Measurements from ENCODE around the gene SIGLEC5. TPM values are rescaled to one million over a fixed set of nuclear protein-coding genes. Genes with fewer than 3 reads are reported as not detected.

Gene SIGLEC5
- total RNA-seq, 1 experiment from 2014 or later: not detected

DNA sequence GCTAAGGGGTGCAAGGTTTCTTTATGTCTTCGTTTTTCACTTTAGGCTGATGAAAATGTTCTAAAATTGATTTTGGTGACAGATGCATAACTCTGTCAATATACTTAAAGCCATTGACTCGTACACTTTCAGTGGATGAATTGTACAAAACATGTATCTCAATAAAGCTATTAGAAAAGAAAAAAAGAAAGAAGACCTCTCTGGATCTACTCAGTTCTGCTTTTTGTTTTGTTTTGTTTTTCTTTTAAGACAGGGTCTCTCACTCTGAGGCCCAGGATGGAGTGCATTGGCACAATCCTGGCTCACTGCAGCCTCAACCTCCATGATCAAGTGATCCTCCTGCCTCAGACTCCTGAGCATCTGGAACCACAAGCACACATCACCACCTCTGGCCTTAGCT lies 3.5 kb downstream of the SIGLEC5 start:
- no peaks in the 10 kb centered on the region for H3K9me2 ChIP-seq (ENCODE audit: insufficient read depth)
- no peak overlapping the region for H3K27ac ChIP-seq
- H3K4me3 ChIP-seq: no peak overlapping the region
- intact Hi-C loops (cut with micrococcal nuclease; ENCODE audit: unreplicated experiment): no loop called here
- no peak overlapping the region for H2AFZ ChIP-seq
- no peaks in the 10 kb centered on the region for H3K79me2 ChIP-seq (ENCODE audit: low read depth)
- ChIA-PET POLR2A (ENCODE audit: unreplicated experiment) (no interaction called here), CTCF (no interaction called here)
- BruUV-seq (replicated peaks): no TSS peak
- H3K9me3 ChIP-seq (ENCODE audit: insufficient read depth, low read depth): peaks cover 2% of the 10 kb centered on the region
- no peak overlapping the region for H3K4me2 ChIP-seq
- H3F3A ChIP-seq (ENCODE audit: insufficient read depth, low read depth): no peaks in the 10 kb centered on the region
- no peak for TF ChIP-seq EZH2 (IDR thresholded peaks at IDR 0.05; ENCODE audit: low read depth)
- TF ChIP-seq CTCF (conservative IDR thresholded peaks at IDR 0.05): no peak
- H4K20me1 ChIP-seq (ENCODE audit: insufficient read depth): 0 out of 2 replicates have a peak, but pooled peaks cover 3% of the 10 kb centered on the region
- peaks cover 76% of the 10 kb centered on the region for H3K27me3 ChIP-seq (ENCODE audit: insufficient read depth, low read depth)
- no peaks in the 10 kb centered on the region for H3K36me3 ChIP-seq (ENCODE audit: low read depth)
- DNase-seq: no peak
- no peaks in the 10 kb centered on the region for H3K4me1 ChIP-seq (replicated peaks; ENCODE audit: insufficient read depth)

DNA sequence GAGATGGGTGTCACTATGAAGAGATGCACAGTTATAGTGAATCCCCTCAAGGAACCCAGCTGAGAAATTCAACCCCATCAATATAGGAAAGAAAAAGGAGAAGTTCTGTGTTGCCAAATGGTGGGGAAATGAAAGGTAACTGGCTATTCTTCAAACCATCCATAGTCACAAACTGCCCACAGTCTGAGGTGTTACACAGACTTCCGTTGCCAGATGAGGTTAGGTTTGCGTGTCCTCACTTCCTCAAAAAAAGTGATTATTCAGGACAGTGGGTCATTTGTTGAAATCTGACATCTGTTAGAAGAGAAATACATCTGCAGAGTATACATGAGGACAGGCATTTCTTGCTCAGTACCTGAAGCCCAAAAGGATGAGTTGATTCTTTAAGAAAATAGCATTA lies 9.0 kb downstream of the SIGLEC5 start:
- no peaks in the 10 kb centered on the region for H3F3A ChIP-seq (ENCODE audit: insufficient read depth, low read depth)
- CTCF ChIA-PET: no interaction called here
- no peaks in the 10 kb centered on the region for H3K36me3 ChIP-seq (ENCODE audit: low read depth)
- intact Hi-C loops (cut with micrococcal nuclease; ENCODE audit: unreplicated experiment): no loop called here
- DNase-seq: no peak
- peaks cover 90% of the 10 kb centered on the region for H3K27me3 ChIP-seq (ENCODE audit: insufficient read depth, low read depth)
- H3K9me2 ChIP-seq (ENCODE audit: insufficient read depth): no peaks in the 10 kb centered on the region
- no peak overlapping the region for H3K4me3 ChIP-seq
- BruUV-seq (replicated peaks): no TSS peak
- no peaks in the 10 kb centered on the region for H3K4me1 ChIP-seq (replicated peaks; ENCODE audit: insufficient read depth)
- no peak overlapping the region for H3K27ac ChIP-seq
- POLR2A ChIA-PET (ENCODE audit: unreplicated experiment): no interaction called here
- H4K20me1 ChIP-seq (ENCODE audit: insufficient read depth): 0 out of 2 replicates have a peak, but pooled peaks cover 3% of the 10 kb centered on the region
- no peak overlapping the region for H3K4me2 ChIP-seq
- no peak overlapping the region for H2AFZ ChIP-seq
- H3K9me3 ChIP-seq (ENCODE audit: insufficient read depth, low read depth): peaks cover 2% of the 10 kb centered on the region
- H3K79me2 ChIP-seq (ENCODE audit: low read depth): no peaks in the 10 kb centered on the region
- TF ChIP-seq CTCF (conservative IDR thresholded peaks at IDR 0.05): no peak
- TF ChIP-seq EZH2 (IDR thresholded peaks at IDR 0.05; ENCODE audit: low read depth): no peak

GRCh38 chr19:51615991-51616390 lies 14.2 kb downstream of the SIGLEC5 start:
- H3K4me1 ChIP-seq (replicated peaks; ENCODE audit: insufficient read depth): no peaks in the 10 kb centered on the region
- intact Hi-C loops (cut with micrococcal nuclease; ENCODE audit: unreplicated experiment): no loop called here
- BruUV-seq (replicated peaks): no TSS peak
- CTCF ChIA-PET: no interaction called here
- TF ChIP-seq CTCF (conservative IDR thresholded peaks at IDR 0.05): no peak
- no peak for TF ChIP-seq EZH2 (IDR thresholded peaks at IDR 0.05; ENCODE audit: low read depth)
- no peak for DNase-seq
- POLR2A ChIA-PET (ENCODE audit: unreplicated experiment): no interaction called here
- no peaks in the 10 kb centered on the region for H3K36me3 ChIP-seq (ENCODE audit: low read depth)
- H2AFZ ChIP-seq: no peak overlapping the region
- H3K9me2 ChIP-seq (ENCODE audit: insufficient read depth): no peaks in the 10 kb centered on the region
- peaks cover 87% of the 10 kb centered on the region for H3K27me3 ChIP-seq (ENCODE audit: insufficient read depth, low read depth)
- no peaks in the 10 kb centered on the region for H4K20me1 ChIP-seq (ENCODE audit: insufficient read depth)
- no peak overlapping the region for H3K4me2 ChIP-seq
- H3F3A ChIP-seq (ENCODE audit: insufficient read depth, low read depth): no peaks in the 10 kb centered on the region
- no peaks in the 10 kb centered on the region for H3K79me2 ChIP-seq (ENCODE audit: low read depth)
- no peaks in the 10 kb centered on the region for H3K9me3 ChIP-seq (ENCODE audit: insufficient read depth, low read depth)
- no peak overlapping the region for H3K27ac ChIP-seq
- H3K4me3 ChIP-seq: no peak overlapping the region
